Measurements from ENCODE around the gene LCE3E.

LCE3E gene

DNA sequence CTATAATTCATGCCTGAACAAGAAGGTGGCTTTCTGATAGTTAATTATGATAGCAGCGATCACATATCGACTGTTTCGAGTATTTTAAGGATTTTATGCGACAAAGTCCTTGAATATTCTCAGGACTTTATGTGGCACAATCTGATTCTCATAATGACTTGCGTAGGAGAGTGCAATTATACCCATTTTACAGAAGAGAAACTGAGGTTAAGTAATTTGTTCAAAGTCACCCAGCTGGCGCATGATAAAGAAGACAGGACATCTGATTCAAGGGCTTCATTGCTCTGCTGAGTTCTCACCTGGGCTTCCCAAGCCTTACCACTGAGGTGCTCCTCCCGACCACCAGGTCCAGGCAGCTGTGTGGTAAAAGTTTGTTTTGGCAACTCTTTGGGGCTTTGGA is 50.5 kb downstream of the LCE3E start:
- no peak for DNase-seq (ENCODE audit: low spot score)

Data from AG20443 (cell line).